Kasumi-1 (cell line): Measurements from ENCODE around the gene TNIK.

ENCODE experiments used
- DNase-seq, 2 experiments: peaks; one replicate each; lab custom pipeline; 2025; lab: John Stamatoyannopoulos, UW

The TNIK gene

DNA sequence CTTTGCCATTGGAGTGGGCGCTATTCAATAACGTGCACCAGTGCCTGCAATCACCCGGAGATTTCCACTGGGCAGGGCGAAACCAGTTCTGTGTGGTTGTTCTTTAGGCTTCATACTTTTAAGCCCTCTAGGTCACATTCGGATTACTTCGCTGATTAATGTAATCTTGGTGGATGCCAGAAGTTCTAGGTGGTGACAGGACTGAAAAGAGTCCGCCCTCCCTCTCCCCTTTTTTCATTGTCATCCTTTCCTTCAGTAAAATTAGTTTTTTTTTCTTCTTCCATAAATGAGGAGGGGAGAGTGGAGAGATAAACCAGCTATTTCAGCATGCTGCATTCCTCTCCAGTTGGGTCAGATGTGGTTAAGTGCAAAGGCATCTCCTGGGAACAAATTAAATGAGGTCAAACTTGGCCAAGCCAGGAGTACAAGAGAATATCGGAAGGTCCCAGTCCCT is 431.4 kb downstream of the TNIK start:
- no peak for DNase-seq

GRCh38 chr3:171028025-171028778 is 432.0 kb downstream of the TNIK start:
- no peak for DNase-seq

DNA sequence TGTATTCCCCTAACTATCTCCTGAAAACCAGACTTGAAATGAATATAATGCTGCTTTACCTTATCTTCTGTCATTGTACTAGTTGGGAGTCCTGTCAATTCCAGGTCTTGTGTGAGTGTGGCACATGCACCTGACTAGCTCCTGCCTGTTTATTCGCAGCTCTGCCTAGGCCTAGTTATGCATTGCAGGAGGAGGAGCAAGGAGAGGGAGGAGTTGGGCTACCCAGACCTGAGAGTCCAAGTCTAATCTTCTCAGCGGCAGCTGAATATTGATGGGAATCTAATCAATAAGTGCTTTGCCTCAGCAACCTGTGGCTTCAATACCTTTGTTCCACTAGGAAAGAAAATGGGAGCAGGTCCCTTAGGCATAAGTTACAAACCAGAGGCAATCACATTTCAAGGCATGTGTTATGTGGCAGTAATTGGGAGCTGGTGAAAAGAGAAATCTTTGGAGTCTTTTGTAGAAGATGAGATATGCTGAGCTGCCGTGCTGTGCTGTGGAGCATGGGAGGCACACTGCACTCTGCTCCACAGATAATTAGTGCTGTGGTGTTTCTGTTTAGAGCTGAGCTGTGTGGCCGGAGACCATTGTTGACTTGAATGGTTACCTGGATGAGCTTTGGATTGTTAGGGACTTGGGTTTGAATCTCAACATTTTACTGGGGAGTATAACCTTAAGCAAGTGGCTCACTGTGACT is 433.5 kb downstream of the TNIK start, which contains the start of gene SLC2A2:
TSS of gene SLC2A2 (minus strand) at position 124 of the 697 bp plus-strand sequence. CDS start at position 74, 50 bp downstream.
- DNase-seq: no peak

DNA sequence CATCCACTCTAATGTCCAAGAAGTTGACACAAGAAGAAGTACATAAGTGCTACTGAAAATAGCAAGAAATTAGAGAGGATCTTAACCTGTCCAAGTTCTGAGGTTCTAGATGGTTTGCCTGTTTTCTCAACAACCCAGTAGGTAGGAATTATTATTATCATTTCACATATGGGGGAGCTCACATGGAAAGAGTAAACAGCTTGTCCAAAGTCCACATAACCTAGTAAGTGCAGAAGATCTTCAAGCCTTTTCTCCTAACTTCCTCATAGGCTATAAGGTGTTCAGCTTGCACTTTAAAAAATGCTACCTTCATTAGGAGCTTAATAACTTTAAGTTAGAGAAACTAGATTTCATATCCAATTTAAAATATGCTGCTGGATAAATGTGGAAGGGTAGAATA is 436.6 kb downstream of the TNIK start:
- no peak for DNase-seq

GRCh38 chr3:171021377-171021776 is 438.8 kb downstream of the TNIK start:
- no peak for DNase-seq

DNA sequence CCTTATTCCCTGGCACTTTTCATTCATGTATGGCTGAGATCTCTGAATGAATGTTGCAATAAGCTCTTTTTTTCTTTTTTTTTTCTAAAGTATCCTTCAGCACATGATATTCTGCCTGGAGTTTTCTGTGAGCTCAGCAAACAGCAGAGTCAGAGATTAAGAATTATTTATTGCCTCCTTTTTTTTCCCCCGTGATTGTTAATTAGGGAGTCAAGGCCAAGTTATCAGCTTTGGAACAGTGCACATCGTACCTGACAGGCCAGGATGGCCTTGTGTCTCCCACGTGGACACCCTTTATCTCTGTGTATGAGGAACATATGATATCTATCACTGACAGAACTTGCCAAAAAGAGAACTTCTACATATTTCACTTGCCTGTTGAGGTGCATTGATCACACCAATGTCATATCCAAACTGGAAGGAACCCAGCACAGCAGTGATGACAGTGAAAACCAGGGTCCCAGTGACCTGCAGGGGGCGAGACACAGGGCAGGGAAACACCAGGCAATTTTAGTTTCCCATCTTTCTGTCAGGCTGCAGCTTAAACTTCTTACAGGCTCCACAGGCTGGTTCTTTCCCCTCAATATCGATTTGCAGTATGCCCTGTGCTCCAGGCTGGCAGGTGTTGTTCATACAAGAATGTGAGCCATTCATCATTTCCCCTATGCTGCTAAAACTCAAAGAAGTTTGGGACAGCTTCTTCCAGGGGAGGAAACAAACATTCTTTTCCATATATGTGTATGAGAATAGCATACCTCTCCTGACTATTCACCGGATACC is 441.9 kb downstream of the TNIK start:
- peak; percentile 19 to 32 for DNase-seq

- no peak for DNase-seq
Observed at GRCh38 chr3:171013822-171014748, 446.1 kb downstream of the TNIK start.

DNA sequence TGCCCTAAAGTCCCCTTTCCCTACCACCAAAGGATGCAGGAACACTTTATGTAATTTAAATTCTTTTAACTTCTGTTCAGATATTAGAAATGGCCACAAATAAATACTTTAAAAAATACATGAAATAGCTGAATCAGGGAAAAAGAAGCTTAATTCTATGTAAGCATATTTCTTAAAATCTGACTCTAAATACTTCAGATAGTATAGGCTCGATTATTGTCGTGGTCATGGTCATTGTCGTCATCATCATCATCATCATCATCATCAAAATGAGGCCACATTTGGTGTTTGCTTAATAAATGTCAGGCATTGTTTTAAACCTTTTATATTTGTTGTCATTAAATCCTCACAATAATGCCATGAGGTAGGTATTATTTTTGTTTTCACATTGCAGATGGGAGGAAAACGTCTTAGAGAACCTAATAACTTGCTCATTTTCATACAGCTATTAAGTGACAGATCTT is 448.3 kb downstream of the TNIK start:
- no peak for DNase-seq
